ENCODE data around the gene CCR7. TPM values are rescaled to one million over a fixed set of nuclear protein-coding genes. Genes with fewer than 3 reads are reported as not detected.

CCR7 gene
- total RNA-seq, 1 donor from 2014 or later: not detected

DNA sequence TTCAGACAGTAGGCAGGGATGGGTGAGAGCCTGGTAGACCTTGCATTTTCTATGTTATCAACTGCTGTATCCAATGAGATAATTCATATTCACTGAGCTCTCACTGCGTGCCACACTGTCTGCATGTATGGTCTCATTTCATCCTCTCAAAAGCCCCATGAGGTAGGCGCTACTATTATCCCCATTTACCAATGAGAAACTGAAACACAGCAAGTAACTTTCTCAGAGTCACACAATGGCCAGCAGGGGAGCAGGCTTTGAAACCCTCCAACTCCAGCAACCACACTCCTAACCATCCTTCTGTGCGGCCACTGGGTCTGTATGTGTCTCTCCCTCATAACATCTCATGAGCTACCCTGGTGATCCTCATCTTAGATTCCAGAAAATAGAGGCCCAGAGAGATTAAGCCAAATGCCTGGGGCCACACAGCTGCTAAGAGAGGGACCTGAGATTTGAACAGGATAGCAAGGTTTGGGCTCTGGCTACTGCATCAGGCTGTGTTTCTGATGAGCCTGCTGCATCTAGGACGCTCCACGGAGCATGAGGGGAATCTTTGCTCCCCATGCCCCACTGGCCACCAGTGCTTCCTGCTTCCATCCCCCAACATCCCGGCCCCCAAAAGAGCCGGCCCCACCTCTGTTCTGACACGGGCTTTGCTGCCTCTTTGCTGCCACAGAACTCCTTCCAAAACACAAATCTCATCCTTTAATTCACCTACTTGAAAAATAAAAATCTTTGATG is 3.2 kb downstream of the CCR7 start:
- DNase-seq (ENCODE audit: low spot score): no peak

DNA sequence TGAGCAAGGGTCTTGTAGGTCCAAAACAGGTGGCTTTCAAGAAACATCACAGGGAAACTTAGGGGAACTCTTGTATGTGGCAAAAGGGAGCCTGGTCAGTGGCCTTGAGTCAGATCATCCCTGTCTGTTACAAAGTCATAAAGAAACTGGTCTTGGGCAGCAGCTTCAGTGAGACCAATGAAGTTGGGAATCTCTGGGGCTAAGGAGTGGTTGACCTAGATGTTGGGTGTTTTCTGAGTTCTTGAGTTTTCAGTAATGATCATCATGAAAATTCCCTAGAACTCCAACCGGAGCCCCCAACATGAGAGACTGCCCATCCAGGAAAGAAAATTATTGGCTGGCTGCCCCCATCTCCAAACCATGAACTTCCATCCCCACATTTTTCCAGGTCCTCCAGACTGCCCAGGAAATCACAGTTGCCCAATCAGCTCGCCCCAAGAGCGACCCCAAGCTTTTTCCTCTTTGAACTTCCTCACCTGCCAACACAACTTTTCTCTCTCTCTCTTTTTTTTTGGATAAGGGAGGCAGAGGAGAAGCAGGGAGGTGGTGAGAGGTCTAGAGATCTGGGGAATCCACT is 3.9 kb downstream of the CCR7 start:
- DNase-seq (ENCODE audit: low spot score): no peak

DNA sequence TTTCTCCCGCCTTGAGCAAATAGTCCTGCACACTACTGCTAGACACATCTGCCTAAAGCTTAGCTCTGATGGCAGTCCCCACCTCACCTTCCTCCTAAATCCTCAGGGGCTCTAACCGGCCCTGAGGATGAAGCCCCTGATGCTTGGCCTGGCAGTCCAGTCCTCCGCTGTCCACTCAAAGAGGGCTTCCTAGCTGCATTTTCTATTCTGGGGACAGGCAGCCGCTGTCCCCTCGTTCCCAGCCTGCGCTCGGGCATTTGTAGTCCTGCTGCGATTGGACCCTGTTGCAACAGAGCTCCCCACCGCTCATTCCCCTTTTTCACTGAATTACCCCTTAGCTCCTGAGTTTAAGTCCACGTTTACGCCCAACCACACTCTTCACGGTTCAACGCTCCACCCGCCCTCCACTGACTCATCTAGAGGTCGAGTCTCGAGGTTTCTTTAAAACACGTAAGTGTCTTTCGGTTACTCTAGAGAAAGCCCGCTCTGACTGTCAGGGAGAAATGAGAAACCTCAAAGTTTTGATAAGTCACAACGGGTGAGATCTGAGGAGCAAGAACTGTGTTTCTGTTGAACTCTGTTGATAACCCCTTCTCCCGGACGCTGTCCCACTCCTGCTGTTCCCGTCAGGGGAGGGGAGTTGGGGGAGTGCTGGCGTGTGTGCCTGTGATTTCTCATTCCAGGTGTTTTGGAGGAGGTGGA is 4.5 kb downstream of the CCR7 start:
- DNase-seq (ENCODE audit: low spot score): no peak

DNA sequence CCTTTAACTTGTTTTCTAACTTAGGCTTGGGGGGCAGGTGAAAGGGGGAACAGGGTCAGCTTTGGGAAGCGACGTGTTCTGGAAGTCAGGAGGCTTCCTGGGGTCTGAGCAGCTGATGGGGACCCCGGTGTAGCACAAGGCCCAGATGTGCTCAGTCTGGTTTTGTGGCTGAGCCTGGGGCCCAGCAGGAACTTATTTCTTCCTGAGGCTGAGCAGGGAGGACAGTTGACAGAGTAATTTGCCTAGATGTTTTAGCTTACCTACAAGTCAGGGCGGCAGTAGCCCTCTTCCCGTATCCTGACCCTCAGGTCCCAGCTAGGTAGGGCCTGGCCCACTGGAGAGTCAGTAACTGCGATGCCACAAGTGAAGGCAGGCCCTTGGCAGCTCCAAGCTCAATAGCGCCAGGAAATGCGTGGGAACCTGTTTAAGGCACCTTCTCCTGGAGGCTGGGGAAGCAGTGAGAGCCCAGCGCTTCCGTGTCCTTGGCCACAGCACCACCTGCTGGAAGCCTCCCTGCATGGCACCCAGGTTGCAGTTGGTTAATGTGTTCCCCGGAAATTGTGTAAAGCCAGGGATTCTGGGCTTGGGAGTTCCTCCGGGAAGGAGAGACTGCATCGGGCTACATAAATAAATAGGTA is 5.2 kb downstream of the CCR7 start:
- peak; percentile 94 for DNase-seq (ENCODE audit: low spot score)

DNA sequence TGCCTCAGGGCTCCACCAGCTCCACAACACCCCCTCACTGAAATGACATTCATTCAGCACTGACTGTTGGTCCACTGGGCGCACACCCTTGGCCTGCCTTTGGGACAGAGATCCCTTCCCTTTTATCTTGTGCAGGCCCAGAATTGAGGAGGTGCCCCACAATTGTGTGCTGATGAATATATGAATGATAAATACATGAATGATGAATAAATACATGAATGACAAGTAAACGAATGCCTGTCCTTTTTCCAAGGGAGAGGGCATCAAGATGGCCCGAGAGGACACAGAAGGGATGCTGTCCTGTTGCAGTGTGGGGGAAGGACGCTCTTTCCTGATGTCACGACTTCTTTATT is 5.7 kb downstream of the CCR7 start:
- no peak for DNase-seq (ENCODE audit: low spot score)

DNA sequence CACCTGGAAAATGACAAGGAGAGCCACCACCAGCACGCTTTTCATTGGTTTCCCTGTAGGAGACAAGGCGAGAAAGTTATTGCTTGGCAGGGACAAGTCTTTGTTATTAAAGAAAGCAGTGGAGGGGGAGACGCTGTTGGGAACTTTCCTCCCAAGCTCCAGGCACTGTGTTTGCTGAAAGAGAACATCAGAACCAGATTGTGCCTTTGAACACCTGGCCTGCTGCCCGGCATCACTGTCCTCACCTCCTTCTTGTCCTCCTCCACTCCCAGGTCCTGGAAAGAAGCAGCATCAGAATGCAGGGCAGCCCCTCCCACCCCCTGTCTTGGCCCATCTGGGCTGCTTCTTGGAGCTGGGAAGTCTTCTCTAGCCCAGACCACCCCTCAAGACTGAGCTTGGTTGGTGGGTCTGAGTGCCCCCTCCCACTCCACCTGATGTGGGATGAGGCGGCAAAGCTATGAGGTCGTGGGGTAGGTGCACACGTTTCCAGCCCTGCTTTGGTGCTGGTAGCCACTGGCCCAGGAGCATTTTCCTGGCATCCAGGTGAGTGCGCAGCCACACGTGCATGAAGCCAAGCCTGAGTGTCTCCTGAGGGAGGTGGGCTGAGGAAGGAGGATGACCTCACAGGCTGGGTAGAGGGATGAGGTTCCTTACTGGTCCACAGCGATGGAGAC is 6.2 kb downstream of the CCR7 start:
- DNase-seq (ENCODE audit: low spot score): no peak

DNA sequence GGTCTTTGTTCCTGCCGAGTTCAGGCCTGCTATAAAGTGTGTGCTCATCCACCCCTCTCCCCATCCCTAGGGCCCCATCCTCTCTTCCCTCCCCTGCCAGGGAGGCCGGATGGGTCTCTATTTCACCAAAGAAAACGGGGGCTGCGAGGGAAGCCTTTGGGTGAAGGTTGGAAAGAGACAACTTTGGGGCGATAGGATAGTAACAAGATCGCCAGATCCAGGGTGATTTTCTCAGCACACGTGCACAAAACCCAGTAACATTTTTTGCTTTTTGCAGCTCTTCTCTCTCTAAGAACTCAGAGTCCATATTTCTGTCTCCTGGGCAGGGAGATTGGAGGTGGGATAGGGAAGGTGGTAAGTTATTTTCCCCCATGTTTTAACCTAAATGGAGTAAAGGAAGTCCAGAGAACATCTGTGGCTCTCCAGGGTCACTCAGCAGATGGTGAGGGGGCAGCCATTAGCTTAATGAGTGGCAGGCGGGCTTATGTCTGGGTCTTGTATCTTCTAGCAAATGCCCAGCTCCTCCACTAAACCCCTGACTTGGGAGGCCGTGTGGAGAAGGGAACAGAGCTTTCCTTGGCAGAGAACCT is 6.9 kb downstream of the CCR7 start:
- DNase-seq (ENCODE audit: low spot score): no peak

DNA sequence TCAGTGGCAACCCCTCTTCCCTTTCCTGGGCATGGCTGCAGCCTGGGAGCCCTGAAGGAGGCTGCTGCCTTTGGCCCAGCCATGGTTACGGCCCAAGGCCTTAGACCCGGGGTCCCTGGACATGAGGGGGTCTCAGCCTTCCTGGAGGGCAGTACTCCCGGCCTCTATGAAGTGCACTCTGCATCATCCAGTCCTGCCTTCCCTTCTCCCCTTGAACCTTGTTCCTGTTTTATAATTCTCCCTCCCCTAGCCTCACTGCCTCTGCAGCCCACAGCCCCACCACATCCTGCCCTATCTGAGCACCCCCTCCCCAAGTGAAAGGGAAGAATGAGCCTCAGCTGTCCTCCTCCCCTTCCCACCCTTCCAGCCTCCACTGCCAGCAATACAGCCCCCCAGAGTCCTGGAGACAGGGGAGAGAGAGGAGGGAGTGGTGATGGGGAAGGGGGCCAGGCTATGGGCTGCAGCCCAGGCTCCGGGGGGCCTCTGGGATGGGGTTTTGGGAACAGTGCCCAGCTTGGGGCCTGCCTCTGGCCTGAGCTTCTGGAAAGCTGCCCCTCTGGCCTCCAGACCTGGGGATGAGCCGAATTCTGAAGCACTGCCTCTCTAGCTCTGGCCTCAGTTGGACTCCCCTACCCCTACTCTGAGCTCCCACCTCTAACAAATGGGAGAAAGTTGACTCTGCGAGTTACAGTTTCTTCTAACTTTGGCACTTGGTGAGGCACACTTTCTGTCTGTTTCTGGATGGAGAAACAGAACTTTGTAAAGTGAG is 7.6 kb downstream of the CCR7 start:
- DNase-seq (ENCODE audit: low spot score): peak; percentile 75

DNA sequence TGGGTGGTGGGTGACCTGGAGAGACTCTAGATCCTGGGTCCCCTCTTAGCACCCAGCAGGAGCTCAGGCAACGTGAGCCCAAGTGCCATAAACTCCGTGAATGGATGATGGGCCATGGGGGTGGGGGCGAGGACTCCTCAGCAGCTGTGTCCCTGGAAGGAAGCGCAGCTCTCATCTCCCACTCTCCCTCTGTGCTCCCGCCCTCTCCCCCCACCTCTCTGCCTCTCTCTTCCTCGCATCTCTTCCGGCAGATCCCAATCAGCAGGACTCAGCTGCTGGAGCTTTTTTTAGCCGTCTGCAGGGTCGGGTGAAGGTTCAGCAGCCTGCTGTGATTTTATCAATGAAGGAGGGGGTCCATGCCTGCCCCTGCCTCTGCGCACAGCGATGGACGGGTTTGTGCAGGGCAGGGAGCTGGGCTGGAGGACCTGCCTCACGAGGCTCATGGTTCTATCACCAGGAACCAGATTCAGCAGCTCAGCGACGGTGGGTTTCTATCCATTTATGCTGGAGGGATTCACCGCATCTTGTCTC is 8.3 kb downstream of the CCR7 start:
- DNase-seq (ENCODE audit: low spot score): peak; percentile 59

DNA sequence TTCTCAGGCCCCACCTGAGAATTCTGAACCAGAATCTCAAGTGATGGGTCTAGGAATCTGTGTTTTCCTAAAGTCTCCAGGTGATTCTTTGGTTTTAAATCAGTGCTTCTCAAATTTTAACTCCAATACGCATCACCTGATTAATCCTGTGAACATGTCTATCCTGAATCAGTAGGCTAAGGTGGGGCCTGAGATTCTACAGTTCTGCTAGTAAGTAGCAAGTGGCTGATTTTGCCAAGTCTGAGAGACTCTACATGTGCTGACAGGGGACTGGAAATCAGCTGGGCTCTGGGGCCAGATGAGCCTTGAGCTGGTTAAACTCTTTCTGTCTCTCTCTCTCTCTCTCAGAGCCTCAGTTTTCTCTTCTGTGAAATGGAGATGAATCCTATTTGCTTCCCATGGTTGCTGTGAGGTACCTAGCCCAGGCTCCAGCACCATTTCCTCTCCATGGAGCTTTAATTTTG is 9.0 kb downstream of the CCR7 start:
- no peak for DNase-seq (ENCODE audit: low spot score)

DNA sequence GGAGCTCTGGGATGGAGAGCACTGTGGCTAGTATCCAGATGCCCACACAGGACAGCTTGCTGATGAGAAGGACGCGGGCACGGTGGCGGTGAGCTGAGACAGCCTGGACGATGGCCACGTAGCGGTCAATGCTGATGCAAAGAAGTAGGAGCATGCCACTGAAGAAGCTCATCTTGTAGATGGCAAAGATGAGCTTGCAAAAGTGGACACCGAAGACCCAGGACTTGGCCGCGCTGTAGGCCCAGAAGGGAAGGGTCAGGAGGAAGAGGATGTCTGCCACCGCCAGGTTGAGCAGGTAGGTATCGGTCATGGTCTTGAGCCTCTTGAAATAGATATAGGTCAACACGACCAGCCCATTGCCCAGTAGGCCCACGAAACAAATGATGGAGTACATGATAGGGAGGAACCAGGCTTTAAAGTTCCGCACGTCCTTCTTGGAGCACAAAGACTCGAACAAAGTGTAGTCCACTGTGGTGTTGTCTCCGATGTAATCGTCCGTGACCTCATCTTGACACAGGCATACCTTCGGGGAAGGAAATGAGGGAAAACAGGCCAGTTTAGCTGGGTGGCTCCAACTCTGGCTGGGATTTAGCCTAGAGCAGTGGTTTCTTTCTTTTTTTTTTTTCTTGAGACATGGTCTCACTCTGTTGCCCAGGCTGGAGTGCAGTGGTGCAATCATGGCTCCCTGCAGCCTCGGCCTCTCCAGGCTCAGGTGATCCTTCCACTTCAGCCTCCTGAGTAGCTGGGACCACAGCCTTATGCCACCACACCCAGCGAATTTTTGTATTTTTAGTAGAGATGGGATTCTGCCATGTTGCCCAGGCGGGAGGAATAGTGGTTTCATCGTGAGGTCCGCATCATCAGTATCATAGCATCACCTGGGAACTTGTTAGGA is 9.7 kb downstream of the CCR7 start:
- no peak for DNase-seq (ENCODE audit: low spot score)

DNA sequence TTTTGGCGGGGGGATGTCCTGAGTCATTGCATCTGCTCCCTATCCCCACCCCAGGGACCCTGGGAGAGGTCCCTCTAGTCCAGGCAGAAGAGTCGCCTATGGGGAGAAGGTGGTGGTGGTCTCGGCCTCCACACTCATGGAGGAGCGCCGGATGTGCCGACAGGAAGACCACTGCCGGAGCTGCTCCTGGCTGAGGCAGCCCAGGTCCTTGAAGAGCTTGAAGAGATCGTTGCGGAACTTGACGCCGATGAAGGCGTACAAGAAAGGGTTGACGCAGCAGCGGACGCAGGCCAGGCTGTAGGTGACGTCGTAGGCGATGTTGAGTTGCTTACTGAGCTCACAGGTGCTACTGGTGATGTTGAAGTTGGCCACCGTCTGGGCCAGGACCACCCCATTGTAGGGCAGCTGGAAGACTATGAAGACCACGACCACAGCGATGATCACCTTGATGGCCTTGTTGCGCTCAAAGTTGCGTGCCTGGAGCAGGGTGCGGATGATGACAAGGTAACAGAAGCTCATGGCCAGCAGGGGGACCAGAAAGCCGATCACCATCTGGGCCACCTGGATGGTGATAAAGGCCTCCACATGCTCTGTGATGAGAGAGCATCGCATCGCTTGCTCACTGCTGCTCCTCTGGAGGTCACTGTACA is 10.5 kb downstream of the CCR7 start:
- no peak for DNase-seq (ENCODE audit: low spot score)

DNA sequence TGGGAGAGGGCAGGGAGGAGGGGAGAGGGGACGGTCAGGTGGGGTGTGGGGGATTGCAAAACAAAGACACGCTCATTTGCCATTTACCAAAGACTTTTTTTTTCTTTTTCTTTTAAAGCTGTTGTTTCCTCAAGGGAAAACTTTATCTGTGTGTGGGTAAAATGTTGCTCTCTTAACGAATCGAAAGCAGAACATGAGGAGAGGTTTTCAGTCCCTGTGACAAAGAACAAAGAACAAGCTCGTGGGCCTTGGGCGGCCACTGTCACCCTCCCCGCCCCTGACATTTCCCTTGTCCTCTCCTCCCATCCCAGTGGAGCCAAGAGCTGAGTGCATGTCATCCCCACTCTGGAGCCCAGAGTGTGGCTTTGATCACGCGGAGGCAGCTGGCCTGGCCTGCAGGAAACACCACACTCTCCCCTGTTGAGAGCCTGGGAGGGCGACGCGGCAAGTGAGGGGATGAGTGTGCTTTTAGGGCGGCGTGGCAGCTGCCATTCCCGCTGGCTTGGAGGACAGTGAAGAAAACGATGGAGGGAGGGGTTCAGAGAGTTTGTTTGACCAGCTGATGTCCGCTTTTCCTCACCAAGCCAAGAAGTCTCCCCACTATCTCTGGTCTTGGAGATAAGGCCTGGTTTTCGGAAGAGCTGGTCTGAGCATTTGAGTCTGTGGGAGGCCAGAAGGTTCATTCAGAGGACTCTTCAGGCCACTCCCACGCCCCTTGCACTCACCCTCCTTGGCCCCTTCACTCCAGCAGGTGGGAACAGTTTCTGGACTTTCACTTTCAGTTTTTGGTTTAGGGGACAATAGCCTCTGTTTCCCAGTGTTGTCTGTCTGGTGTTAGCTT is 11.4 kb downstream of the CCR7 start:
- DNase-seq (ENCODE audit: low spot score): no peak

DNA sequence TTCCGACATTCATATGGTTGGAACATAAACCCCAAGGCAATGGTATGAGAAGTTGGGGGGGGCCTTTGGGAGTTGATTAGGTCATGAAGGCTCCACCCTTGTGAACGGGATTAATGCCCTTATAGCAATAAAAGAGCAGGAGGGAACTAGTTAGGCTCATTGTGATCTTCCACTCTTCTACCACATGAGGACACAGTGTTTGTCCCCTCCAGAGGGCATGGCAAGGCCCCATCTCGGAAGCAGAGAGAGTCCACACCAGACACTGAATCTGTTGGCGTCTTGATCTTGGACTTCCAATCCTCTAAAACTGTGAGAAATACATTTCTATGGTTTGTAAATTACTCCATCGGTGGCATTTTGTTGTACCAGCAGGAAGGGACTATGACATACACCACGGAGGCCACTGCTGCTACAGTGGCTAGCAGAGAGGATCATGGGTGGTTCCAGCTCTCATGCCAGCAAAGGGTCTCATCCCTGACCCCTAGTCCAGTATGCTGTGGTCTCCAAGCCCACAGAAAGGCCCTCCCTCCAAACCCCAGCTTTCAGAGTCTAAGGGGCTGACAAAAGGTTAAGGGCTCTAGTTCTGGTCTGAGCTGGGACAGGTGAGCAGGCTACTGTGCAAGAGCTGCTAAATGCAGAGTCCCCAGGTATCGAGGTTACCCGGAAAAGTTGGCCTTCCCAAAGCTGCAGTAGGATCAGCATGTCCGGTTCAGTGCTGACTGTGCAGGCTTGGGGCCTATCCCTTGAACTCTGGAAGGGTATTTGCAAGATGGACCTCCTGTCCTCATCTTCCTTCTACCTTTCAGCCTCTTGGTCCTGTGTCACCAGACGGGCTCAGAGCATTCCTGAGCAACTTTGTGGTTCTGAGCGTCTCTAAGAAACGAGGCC is 12.2 kb downstream of the CCR7 start:
- DNase-seq (ENCODE audit: low spot score): no peak

DNA sequence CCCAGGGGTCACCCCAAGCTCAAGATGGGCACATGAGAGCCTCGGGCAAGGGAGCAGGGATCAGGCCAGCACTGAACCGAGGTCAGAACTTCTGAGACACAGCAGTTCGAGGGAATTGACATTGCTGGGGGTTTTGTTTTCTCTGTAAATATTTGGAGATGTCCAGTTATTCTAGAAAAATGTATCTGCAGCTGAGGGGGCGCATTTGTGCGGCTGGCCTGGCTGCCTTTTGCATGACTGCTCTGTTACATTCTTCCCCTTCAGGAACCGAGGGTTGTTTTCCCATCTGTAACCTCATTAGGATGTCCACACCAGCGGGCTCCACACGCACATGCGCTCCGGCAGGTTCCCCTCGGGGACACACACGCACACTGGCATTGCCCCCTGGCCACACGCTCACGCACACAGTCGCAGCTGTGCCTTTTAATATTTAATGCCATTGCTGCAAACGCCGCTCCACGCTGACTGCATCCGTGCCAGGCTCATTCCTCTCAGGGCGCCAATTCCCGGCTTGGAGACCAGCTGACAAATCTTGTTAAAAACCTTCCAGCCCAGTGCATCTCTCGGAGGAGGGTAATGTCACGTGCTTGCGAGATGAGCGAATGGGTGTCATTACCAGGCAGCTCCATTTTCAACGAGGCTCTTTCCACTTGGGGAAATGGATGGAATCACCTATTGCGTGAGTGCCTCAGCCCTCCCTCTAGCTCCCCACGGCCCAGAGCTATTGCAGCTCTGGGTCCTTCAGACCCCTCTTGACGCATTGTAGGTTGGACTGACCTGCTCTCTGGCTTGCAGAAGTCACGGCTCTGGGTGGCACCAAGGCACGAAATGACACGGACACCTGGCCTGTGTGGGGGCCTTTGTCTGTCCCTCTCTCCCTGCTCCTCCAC is 13.1 kb downstream of the CCR7 start:
- peak; percentile 50 for DNase-seq (ENCODE audit: low spot score)

All from umbilical cord (tissue), 2 donors.